GM12878 (cell line): ENCODE data around the gene GNG10.
"Not testable (repeated sequence)": the region's sequence is repeated elsewhere in the genome, so short reads cannot be mapped to it uniquely, and the experiment has no call there.

Experiments used
- BMI1 ChIP-seq: fragments of 450-650 bp; IDR thresholded peaks from 2 replicates; pipeline ENCODE4 v1.6.1; 2016; ENCODE audit warnings: mild to moderate bottlenecking, moderate library complexity, borderline replicate concordance
- POLR2AphosphoS5 ChIP-seq: IDR thresholded peaks from 2 replicates; pipeline ENCODE4 v1.6.1; 2011; ENCODE audit warnings: mild to moderate bottlenecking, low read length, inconsistent platforms
- TAF1 ChIP-seq: IDR thresholded peaks from 2 replicates; pipeline ENCODE4 v1.6.1; 2011; ENCODE audit warnings: mild to moderate bottlenecking, low read depth, low read length, borderline replicate concordance
- ZZZ3 ChIP-seq: IDR thresholded peaks from 2 replicates; pipeline ENCODE4 v1.6.1; 2011; ENCODE audit warnings: low read depth; ENCODE audit not compliant: control insufficient read depth, insufficient read length
- TF ChIP-seq, protein P1 (sequence below), 3 experiments: IDR thresholded peaks in 2 of 3; conservative IDR thresholded peaks in 1 of 3; 2 replicates each; pipeline ENCODE4 v1.5.1; 2011; ENCODE audit warnings: low read depth in 3 of 3, low read length in 3 of 3, mild to moderate bottlenecking in 3 of 3, control low read depth in 2 of 3, moderate library complexity in 2 of 3, inconsistent platforms in 1 of 3, mixed read lengths in 1 of 3; ENCODE audit not compliant: control insufficient read depth in 2 of 3, insufficient read depth in 1 of 3; ENCODE audit errors: extremely low read depth in 1 of 3

- TF ChIP-seq, protein P1, sequence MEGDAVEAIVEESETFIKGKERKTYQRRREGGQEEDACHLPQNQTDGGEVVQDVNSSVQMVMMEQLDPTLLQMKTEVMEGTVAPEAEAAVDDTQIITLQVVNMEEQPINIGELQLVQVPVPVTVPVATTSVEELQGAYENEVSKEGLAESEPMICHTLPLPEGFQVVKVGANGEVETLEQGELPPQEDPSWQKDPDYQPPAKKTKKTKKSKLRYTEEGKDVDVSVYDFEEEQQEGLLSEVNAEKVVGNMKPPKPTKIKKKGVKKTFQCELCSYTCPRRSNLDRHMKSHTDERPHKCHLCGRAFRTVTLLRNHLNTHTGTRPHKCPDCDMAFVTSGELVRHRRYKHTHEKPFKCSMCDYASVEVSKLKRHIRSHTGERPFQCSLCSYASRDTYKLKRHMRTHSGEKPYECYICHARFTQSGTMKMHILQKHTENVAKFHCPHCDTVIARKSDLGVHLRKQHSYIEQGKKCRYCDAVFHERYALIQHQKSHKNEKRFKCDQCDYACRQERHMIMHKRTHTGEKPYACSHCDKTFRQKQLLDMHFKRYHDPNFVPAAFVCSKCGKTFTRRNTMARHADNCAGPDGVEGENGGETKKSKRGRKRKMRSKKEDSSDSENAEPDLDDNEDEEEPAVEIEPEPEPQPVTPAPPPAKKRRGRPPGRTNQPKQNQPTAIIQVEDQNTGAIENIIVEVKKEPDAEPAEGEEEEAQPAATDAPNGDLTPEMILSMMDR (IDR thresholded peaks at IDR 0.05 in 2 of 3, conservative IDR thresholded peaks at IDR 0.05 in 1 of 3; ENCODE audit: control insufficient read depth in 2 of 3, extremely low read depth in 1 of 3, insufficient read depth in 1 of 3, low read depth in 3 of 3, low read length in 3 of 3), result not testable (repeated sequence)
- not testable (repeated sequence) for TF ChIP-seq TAF1, POLR2AphosphoS5, ZZZ3, BMI1
Observed at GRCh38 chr9:111617349-111617748, 44.1 kb upstream of the GNG10 start.
